GM19463 (cell line): ENCODE data around the gene ATRAID.
A peak's percentile ranks its signal among the peaks of the same experiment; 100 is the strongest.

ENCODE experiments used
- ATAC-seq: cut with Tn5 transposase; IDR thresholded peaks from one replicate; pipeline ENCODE4 v1.9.1; 2021; ENCODE audit warnings: mild to moderate bottlenecking, moderate library complexity; ENCODE audit not compliant: unreplicated experiment

The ATRAID gene

GRCh38 chr2:27217173-27218121 lies 5.6 kb downstream of the ATRAID start, which contains the start of gene CAD:
Gene CAD, plus strand, starts transcription at chr2:27217369. Its CDS starts 183 bp downstream, at chr2:27217552.
- peak; percentile 85 for ATAC-seq

- no peak for ATAC-seq
Measured at GRCh38 chr2:27218614-27219013, 6.8 kb downstream of the ATRAID start.

- no peak for ATAC-seq
Measured at GRCh38 chr2:27219091-27219490, 7.2 kb downstream of the ATRAID start.

GRCh38 chr2:27220091-27220490 lies 8.2 kb downstream of the ATRAID start:
- ATAC-seq = no peak

- ATAC-seq = no peak
Measured at GRCh38 chr2:27221166-27221565, 9.3 kb downstream of the ATRAID start.

- ATAC-seq = no peak
Measured at GRCh38 chr2:27222407-27222806, 10.6 kb downstream of the ATRAID start.

GRCh38 chr2:27223416-27223815 lies 11.6 kb downstream of the ATRAID start:
- no peak for ATAC-seq

GRCh38 chr2:27225526-27225925 lies 13.7 kb downstream of the ATRAID start:
- no peak for ATAC-seq

GRCh38 chr2:27227501-27227900 lies 15.7 kb downstream of the ATRAID start:
- ATAC-seq = no peak

- ATAC-seq = no peak
Measured at GRCh38 chr2:27231921-27232320, 20.1 kb downstream of the ATRAID start.

GRCh38 chr2:27233341-27233740 lies 21.5 kb downstream of the ATRAID start:
- no peak for ATAC-seq

GRCh38 chr2:27236136-27236535 lies 24.3 kb downstream of the ATRAID start:
- ATAC-seq = no peak

- no peak for ATAC-seq
Measured at GRCh38 chr2:27236626-27237025, 24.8 kb downstream of the ATRAID start.

- no peak for ATAC-seq
Measured at GRCh38 chr2:27237341-27237945, 25.6 kb downstream of the ATRAID start.

GRCh38 chr2:27238976-27239375 lies 27.1 kb downstream of the ATRAID start:
- no peak for ATAC-seq

- ATAC-seq = no peak
Measured at GRCh38 chr2:27240406-27240805, 28.6 kb downstream of the ATRAID start.

GRCh38 chr2:27241761-27242613 lies 30.1 kb downstream of the ATRAID start:
- ATAC-seq = no peak

- ATAC-seq = no peak
Measured at GRCh38 chr2:27242614-27242951, 30.7 kb downstream of the ATRAID start.

GRCh38 chr2:27243391-27244130 lies 31.7 kb downstream of the ATRAID start:
- no peak for ATAC-seq

GRCh38 chr2:27245116-27245515 lies 33.3 kb downstream of the ATRAID start:
- ATAC-seq = no peak

- no peak for ATAC-seq
Measured at GRCh38 chr2:27245626-27246025, 33.8 kb downstream of the ATRAID start.
